ENCODE results near the gene MT1A. TPM values are rescaled to one million over a fixed set of nuclear protein-coding genes. Genes with fewer than 3 reads are reported as not detected.

Gene MT1A
- total and polyA plus RNA-seq, 2 experiments from 2014 or later = 1.9 TPM; not detected in 1

- peaks cover 4% of the 10 kb centered on the region for H3K4me1 ChIP-seq (ENCODE audit: insufficient read depth)
- peaks cover 46% of the 10 kb centered on the region for H3K27me3 ChIP-seq
- H3K79me2 ChIP-seq = no peaks in the 10 kb centered on the region
- no peaks in the 10 kb centered on the region for H3K36me3 ChIP-seq (replicated peaks; ENCODE audit: insufficient read depth, low read depth)
- H3K9me2 ChIP-seq (replicated peaks; ENCODE audit: insufficient read depth) = no peaks in the 10 kb centered on the region
- WGBS (ENCODE audit: low lambda C conversion rate, missing lambda C conversion rate) = 93% methylated on average over 2 of the region's 2 CpGs
- DNase-seq (ENCODE audit: low spot score) = no peak
- no peak overlapping the region for H2AFZ ChIP-seq
- no peak for TF ChIP-seq EZH2 (IDR thresholded peaks at IDR 0.05; ENCODE audit: borderline replicate concordance)
- TF ChIP-seq CTCF (IDR thresholded peaks at IDR 0.05; ENCODE audit: poor library complexity) = no peak
- no peak for TF ChIP-seq EZH2phosphoT487 (IDR thresholded peaks at IDR 0.05; ENCODE audit: low read depth, severe bottlenecking, unreplicated experiment)
- no peak overlapping the region for H3K27ac ChIP-seq
- no peaks in the 10 kb centered on the region for H3K9me3 ChIP-seq (ENCODE audit: low read depth)
- no peak overlapping the region for H3K4me3 ChIP-seq
- H4K20me1 ChIP-seq (ENCODE audit: insufficient read depth, poor library complexity, severe bottlenecking) = no peaks in the 10 kb centered on the region
- H3K4me2 ChIP-seq = no peak overlapping the region
Measured at GRCh38 chr16:56623637-56624036, 14.8 kb upstream of the MT1A start.

GRCh38 chr16:56625140-56625942 lies 13.1 kb upstream of the MT1A start, which contains the start of gene MT1E:
Gene MT1E, plus strand, starts transcription at chr16:56625781. Its CDS starts 71 bp downstream, at chr16:56625852.
- peak; percentile 89 for TF ChIP-seq EZH2 (IDR thresholded peaks at IDR 0.05; ENCODE audit: borderline replicate concordance)
- TF ChIP-seq CTCF (IDR thresholded peaks at IDR 0.05; ENCODE audit: poor library complexity) = no peak
- DNase-seq (ENCODE audit: low spot score) = peak; percentile 82
- H3K27ac ChIP-seq = peak within 1 kb of the TSS; percentile 34

GRCh38 chr16:56625943-56626654 lies 12.4 kb upstream of the MT1A start:
- H3K27me3 ChIP-seq = peaks cover 49% of the 10 kb centered on the region
- 36% methylated on average over 16 of the region's 16 CpGs for WGBS (ENCODE audit: low lambda C conversion rate, missing lambda C conversion rate)
- no peaks in the 10 kb centered on the region for H3K9me2 ChIP-seq (replicated peaks; ENCODE audit: insufficient read depth)
- H3K36me3 ChIP-seq (replicated peaks; ENCODE audit: insufficient read depth, low read depth) = no peaks in the 10 kb centered on the region
- H3K9me3 ChIP-seq (ENCODE audit: low read depth) = no peaks in the 10 kb centered on the region
- peak overlapping the region; percentile 97 for H3K4me2 ChIP-seq
- H3K4me1 ChIP-seq (ENCODE audit: insufficient read depth) = peaks cover 4% of the 10 kb centered on the region
- no peak overlapping the region for H2AFZ ChIP-seq
- H3K79me2 ChIP-seq = no peaks in the 10 kb centered on the region
- H4K20me1 ChIP-seq (ENCODE audit: insufficient read depth, poor library complexity, severe bottlenecking) = no peaks in the 10 kb centered on the region
- TF ChIP-seq CTCF (IDR thresholded peaks at IDR 0.05; ENCODE audit: poor library complexity) (no peak), EZH2 (IDR thresholded peaks at IDR 0.05; ENCODE audit: borderline replicate concordance) (no peak), EZH2phosphoT487 (IDR thresholded peaks at IDR 0.05; ENCODE audit: low read depth, severe bottlenecking, unreplicated experiment) (no peak)
- no peak overlapping the region for H3K4me3 ChIP-seq
- H3K27ac ChIP-seq = peak overlapping the region; percentile 34
- DNase-seq (ENCODE audit: low spot score) = peak; percentile 50

More at GRCh38 chr16:56625140-56625942, 13.1 kb upstream of the MT1A start, which contains the start of gene MT1E:
- Histone ChIP-seq H3K4me1 (ENCODE audit: insufficient read depth) (peaks cover 4% of the 10 kb centered on the region), H3K27me3 (peaks cover 41% of the 10 kb centered on the region), H3K79me2 (no peaks in the 10 kb centered on the region), H3K36me3 (replicated peaks; ENCODE audit: insufficient read depth, low read depth) (no peaks in the 10 kb centered on the region), H2AFZ (peak within 1 kb of the TSS; percentile 73), H4K20me1 (ENCODE audit: insufficient read depth, poor library complexity, severe bottlenecking) (no peaks in the 10 kb centered on the region), H3K9me2 (replicated peaks; ENCODE audit: insufficient read depth) (no peaks in the 10 kb centered on the region), H3K4me3 (peak within 1 kb of the TSS; percentile 44), H3K9me3 (ENCODE audit: low read depth) (no peaks in the 10 kb centered on the region), H3K4me2 (peak within 1 kb of the TSS; percentile 97)
- 6% methylated on average over 42 of the region's 62 CpGs for WGBS (ENCODE audit: low lambda C conversion rate, missing lambda C conversion rate)
